COLO668 (cell line): Measurements from ENCODE around the gene TPRX1.
A peak's percentile ranks its signal among the peaks of the same experiment; 100 is the strongest.
"Not testable (repeated sequence)": the region's sequence is repeated elsewhere in the genome, so short reads cannot be mapped to it uniquely, and the experiment has no call there.

Experiments used
- DNase-seq: peaks from one replicate; lab custom pipeline; 2025; ENCODE audit not compliant: unreplicated experiment; lab: John Stamatoyannopoulos, UW

The TPRX1 gene

DNA sequence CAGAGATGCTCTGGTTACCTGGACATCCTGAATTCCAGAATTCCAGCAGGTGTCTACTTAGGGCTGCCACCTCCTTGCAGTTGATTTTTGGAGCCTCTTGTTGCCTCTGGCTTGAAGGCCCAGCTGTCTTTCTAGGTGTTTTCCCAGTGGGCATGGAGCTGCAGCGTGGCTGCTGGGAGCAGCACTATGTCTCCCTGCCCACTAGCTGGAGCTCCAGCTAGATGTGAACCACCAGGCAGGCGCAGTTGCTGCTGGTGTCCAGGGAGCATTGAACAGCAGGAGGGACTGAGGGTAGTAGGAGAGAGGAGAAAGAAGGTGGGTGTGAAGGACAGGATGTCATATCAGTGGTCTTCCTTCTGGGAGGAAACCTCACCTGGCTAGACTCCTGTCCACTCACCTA, 35.7 kb downstream of the TPRX1 start:
- peak; percentile 2 for DNase-seq

DNA sequence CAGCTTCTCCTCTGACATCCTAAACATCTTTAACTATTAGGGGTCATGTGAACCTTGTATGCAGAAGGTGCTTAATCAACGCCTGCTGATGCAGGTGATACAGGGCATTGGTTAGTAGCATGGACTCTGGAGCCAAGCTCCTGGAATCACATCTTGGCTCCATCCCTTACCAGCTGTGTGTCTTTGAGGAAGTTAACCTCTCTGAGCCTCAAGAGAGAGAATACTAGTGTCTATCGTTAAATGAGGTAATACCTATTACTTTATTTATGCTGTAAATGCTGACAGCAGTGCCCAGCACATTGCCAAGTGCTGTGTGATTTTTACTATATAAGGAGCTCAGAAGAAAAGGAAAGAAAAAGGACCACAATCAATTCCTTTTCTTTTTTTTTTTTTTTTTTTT, 37.0 kb downstream of the TPRX1 start:
- DNase-seq: no peak

DNA sequence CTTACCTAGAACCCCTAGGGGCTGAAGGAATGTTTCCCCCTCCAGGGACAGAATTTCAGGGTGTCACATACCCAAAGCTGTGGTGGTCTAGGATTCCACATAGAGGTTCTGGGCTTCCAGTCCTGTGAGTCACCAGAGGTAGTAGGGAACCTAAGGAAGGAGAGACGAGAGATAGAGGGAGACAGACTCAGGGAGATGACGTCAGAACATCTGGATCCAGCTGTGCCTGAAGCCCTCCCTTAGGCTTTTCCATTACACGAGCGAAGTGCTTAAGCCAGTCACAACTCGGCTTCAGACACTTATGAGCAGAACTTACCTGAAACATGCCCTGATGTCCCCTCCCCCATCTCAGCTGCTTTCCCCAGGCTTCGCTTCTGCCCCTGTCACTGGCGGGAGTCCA, 37.7 kb downstream of the TPRX1 start:
- DNase-seq: no peak

DNA sequence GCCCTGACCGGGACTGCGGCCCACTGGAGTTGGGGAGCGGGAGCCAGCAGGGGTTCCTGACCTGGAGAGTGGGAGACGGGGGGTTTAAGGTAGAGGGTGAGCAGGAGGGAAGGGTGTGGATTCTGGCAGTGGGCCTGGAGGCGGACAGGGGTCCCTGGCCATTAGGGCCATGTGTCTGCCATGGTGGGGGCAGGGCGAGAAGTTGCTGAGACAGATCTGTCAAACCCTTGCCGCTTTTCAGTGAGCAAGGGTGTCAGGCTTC, 38.1 kb downstream of the TPRX1 start:
- no peak for DNase-seq

DNA sequence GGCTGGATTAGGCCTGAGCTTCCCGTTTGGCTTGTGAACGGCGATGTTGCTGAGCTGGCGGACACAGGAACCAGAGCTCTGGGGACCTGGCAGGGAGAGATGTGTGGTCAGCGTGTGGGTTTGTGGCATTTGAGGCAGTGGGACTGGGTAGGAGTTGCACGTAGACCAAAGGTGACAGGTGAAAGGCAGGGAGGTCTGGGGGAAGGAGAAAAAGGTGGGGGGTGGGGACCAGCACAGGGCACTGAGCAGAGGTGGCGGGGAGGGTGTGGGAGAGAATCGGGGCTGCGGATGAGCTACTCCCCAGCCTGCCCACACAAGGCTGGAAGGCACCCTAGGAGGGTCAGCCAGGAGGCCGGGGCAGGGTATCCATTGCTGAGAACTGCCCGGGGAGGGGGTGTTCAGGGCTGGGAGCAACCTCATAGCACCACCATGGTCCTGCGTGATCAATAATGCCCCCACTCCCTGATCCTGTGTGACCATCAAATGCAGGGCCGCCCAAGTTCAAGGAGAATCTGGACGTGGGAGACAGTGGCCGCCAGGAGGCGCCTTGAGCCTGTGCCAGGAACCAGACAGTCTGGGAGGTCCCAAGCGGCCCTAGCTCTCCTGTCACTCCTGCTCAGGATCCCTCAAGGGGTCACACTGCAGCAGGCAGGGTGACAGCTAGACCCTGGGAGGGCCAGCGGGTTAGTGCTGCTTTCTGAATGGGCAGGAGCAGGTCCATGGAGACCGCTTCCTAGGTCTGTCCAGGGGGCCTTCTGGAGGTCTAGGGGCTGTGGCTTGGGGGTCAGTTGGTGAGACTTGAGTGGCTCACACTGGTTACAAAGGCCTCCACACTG, 38.6 kb downstream of the TPRX1 start:
- DNase-seq: peak; percentile 77

DNA sequence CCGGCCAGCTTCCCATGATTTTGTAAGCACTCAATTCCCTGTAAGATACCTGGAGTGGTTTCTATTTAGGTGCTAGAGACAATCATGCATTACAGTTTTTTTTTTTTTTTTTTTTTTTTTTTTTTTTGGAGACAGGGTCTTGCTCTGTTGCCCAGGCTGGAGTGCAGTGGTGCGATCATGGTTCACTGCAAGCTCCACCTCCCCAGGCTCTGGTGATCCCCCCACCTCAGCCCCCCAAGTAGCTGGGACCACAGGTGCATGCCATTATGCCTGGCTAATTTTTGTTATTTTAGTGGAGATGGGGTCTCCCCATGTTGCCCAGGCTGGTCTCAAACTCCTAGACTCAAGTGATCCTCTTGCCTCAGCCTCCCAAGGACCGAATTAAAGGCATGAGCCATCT, 39.6 kb downstream of the TPRX1 start:
- DNase-seq: not testable (repeated sequence)

DNA sequence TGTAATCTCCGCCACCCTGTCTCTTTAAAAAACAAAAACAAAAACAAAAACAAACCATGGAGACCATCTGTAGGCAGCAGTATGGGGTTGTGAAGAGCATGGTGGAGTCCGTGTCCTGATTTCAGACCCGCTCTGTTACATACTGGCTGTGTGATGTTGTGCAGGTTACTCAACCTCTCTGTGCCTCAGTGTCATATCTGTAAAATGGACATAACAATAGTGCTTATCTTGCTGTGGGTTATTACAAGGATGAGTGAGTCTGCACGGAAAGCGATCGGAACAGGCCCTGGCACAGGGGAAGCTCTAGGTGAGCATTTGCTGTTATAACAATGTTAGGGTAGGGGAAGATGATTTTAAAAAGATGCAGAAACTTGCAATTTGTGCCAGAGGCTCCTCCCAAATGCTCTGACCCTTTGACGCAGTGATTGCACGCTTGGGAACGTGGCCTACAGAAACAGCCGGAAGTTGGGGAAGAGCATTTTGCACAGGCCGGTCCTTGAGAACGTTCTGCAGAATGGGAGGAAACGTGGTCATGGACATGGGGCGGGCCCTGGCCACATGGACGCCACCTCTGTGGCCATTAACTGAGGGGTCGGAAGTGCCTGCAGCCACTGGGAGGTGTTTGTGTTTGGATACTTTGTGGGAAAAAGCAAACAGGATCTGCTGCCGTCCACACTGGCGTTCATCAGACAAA, 41.6 kb downstream of the TPRX1 start:
- DNase-seq: peak; percentile 7

DNA sequence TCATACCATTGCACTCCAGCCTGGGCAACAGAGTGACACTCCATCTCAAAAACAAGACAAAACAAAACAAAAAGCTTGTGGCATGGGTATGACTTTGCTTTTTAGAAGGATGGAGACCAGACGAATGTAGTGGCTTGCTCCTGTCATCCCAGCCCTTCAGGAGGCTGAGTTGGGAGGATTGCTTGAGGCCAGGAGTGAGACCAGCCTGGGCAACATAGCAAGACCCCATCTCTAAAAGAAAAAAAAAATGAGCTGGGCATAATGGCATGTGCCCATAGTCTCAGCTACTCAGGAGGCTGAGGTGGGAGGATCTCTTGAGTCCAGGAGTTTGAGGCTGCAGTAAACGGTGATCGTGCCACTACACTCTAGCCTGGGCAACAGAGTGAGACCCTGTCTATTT, 42.2 kb downstream of the TPRX1 start:
- no peak for DNase-seq

DNA sequence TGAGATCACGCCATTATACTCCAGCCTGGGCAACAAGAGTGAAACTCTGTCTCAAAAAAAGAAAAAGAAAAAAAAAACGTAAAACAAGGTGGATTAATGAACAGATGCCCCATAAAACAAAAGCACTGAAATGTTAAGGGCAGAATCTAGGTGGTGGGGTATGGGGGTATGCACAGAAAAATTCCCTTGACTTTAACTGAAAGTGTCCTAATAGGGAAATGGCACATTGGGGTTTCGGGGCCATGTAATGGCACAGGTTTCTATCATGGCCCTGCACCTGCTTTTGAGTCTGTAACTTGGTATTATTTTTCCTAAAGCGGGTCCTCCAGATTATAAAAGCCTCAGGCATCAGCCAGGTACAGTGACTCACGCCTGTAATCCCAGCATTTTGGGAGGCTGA, 42.8 kb downstream of the TPRX1 start:
- no peak for DNase-seq

DNA sequence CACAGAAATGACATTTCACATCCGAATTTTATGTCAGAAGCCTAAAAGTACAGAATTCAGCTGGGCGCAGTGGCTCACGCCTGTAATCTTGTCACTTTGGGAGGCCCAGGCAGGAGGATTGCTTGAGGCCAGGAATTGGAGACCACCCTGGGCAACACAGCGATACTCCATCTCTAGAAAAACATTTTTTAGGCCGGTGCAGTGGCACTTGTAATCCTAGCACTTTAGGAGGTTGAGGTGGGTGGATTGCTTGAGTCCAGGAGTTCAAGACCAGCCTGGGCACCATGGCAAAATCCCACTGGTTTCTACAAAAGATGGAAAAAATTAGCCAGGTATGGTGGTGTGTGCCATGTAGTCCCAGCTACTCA, 43.7 kb downstream of the TPRX1 start:
- no peak for DNase-seq

DNA sequence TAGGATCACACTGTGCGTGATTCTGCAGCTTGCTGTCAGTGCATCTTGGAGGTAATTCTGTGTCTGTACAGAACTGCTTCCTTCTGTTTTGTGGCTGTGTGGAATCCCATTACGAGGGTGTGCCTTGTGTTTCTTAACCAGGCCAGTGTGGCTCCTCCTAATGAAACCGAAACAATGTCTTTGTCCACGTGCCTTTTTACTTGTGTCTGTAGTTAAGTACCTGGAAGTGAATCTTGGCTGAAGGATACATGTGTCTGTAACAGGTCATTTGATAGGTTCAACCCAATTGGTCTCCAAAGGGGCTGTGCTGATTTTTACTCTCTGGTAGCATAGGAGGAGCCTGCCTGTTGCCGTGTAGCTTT, 45.9 kb downstream of the TPRX1 start:
- DNase-seq: no peak

DNA sequence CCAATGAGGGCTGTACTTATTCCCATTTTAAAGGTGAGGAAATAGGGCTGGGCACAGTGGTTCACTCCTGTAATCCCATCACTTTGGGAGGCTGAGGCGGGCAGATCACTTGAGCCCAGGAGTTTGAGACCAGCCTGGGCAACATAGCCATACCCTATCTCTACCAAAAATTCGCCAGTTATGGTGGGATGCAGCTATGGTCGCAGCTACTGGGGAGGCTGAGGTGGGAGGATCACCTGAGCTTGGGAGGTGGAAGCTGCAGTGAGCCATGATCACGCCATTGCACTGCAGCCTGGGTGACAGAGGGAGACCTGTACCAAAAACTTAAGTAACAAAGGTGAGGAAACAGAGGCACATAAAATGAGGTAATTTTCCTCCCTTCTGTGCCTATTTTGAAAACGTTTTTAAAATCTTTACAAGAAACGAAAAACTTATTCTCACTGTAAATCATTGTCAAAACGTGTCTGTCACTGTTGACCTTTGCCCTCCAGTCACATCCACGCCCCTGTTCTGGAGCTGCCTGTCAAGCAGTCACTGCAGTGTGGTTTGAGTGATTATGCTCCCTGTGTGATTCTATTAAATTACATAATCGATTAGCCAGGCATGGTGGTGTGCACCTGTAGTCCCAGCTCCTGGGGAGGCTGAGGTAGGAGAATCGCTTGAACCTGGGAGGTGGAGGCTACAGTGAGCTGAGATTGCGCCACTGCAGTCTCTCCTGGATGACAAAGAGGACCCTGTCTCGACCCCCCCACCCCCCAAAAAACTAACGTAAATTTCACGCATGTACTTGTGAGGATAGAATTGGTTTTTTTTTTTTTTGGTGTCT, 46.5 kb downstream of the TPRX1 start:
- DNase-seq: no peak

DNA sequence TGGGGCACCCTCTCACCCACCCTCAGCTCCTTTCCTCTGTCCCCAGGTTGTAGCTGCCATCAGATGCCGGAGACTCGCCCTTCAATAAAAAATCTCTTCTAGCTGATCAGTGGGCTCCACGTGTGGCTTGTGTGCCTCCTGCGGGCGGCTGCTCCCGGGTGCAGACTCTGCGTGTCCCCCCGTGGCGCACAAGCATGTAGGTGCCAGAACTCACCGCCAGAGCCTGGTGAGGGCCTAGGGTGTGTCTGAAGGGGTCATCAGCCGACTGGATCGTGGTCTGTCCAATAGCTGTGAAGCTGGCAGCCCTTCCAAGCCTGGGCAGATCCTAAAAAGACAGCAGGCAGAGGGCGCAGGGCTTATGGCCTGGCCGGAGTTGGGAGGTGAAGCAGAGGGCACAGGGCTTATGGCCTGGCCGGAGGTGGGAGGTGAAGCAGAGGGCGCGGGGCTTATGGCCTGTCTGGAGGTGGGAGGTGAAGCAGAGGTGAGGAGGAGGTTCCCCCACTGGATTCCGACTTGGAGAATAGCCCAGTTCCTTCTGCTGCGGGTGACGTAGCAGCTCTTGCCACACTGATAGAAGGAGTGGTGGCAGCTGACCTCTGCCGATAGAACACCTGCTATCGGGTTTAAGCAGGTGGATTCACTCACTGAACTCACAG, 47.3 kb downstream of the TPRX1 start:
- DNase-seq: no peak

DNA sequence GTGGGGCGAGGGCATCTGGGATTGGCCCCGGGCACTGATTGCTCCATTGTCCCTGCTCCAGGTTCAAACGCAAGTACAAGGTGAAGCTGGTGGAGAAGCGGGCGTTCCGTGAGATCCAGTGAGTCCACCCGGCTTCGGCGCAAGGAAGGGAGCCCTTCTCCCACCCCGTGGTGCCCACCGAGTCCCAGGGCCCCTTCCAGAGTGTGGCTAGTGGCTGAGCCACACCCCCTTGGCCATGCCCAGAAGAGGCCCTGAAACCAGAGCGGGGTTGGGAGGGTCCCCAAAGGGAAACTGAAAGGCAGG, 47.8 kb downstream of the TPRX1 start:
- no peak for DNase-seq

DNA sequence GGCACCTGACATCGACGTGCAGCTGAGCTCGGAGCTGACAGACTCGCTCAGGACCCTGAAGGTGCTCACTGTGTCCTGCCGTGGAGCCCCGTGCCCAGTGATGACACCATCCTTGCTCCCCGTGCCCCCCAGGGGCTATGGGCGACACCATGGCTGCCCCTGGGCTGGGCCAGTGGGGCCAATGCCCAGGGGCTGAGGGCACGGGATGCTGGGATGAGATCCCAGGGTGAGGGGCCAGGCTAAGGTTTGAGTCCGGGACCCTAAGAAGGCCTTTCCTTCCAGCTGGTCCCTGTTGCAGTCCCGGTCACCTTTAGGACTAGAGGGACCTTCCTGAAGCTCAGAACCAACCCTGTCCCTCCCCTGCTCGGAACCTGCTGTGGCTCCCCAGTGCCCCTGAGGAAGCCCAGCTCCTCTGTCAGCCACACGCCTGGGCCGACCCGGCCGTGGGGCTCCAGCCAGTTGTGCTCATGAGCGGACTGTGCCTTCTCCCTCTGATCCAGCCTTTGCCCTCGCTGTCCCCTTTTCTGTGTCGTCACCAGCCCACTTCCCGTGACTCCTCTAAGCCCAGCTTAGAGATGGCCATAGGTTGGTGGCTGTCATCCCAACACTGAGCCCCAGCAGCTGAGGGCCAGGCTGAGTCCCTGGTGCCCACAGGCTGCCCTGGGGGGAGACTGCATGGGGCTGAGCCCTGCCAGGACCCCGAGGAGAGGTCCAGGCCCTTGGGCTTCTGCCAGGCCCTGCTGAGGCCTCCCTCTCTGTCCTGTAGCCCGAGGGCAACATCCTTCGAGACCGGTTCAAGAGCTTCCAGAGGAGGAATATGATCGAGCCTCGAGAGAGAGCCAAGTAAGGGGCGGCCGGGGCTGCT, 48.4 kb downstream of the TPRX1 start:
- no peak for DNase-seq

DNA sequence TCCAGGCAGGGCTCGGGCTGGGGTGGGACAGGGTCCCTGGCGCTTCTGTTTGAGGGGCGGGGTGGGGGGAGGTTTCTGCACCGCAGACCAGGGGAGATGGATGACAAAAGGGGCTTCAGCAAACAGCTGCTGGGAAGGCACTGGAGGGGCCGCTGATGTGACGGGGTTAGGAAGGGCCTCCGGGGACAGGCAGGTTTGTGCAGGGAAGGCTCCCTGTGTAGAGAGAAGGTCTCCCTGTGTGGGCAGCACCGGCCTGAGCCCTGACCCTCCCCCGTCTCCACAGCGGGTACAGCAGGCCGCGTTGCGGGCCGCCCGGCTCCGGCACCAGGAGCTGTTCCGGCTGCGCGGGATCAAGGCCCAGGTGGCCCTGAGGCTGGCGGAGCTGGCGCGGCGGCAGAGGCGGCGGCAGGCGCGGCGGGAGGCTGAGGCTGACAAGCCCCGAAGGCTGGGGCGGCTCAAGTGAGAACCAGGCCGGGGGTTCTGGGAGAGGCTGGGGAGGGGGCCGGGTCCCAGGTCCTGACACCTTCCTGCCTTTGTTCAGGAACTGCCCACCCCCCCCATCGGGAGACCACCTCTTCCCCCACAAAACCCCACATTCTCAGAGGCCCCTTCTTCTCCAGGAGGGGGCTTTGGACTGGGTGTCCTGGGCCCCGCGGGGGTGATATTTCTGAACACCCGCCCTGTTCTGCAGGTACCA, 49.1 kb downstream of the TPRX1 start:
- DNase-seq: no peak

DNA sequence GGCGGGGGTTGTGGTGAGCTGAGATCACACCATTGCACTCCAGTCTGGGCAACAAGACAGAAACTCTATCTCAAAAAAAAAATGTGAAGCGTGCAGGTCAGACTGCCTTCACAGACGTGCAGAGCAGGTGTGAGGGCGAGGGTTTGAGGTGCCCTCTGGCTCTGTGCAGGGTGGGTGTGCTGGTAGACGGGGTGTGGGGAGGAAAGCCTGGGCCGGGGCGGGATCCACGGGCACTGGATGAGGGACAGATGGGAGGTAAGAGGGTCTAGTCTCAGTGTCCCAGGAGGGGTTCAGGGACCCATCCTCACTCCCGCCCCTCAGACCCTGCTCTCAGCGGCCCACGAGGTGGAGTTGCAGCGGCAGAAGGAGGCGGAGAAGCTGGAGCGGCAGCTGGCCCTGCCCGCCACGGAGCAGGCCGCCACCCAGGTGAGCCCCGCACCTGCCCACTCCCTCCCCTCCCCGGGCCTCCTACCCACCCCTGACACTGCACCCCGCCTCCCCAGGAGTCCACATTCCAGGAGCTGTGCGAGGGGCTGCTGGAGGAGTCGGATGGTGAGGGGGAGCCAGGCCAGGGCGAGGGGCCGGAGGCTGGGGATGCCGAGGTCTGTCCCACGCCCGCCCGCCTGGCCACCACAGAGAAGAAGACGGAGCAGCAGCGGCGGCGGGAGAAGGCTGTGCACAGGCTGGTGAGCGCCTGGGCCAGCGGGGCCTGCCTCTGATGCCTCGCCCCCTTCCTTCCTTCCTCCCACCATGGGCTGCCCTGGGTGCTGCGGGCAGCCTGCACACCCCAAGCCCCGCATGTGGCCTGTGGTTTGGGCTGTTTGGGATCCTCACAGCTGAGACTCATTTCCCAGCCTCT, 49.9 kb downstream of the TPRX1 start:
- no peak for DNase-seq

DNA sequence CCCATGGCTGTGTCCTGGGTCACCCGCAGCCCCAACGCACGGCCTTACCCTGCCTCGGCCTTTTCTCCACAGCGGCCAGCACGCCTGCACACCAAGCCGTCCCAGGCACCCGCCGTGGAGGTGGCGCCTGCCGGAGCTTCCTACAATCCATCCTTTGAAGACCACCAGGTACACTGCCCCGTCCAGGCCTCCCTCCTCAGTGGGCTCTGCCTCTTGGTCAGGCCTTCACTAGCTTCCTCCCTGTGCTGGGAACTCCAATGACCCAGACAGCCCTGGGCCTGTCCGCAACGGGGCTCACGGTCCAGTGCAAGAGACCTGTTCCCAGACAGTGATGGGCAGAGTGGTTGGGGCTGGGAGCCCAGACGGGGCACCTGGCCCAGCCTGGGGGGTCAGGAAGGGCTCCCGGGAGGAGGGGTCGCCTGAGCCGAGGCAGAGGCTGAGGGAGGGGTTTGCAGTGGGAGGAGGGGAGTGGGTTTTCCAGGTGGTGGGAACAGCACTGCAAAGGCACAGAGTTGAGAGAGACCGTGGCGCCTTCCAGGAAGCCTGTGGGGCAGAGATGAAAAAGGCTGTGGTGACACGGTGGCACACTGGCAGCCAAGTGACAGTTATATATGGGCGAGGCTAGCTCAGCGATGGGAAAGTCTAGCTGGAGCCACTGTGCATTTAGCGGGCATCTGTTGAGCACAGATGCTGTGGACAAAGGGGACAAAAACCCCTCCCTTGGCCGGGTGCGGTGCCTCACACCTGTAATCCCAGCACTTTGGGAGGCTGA, 51.7 kb downstream of the TPRX1 start:
- no peak for DNase-seq
